IMR-90 (cell line): ENCODE results near the gene SPG11. TPM values are rescaled to one million over a fixed set of nuclear protein-coding genes. Genes with fewer than 3 reads are reported as not detected.

Source experiments
- ATAC-seq: fragments of 200-7000 bp; cut with Tn5 transposase; 2 replicates; pipeline ENCODE4 v1.9.1; 2020; ENCODE audit warnings: low read depth, mild to moderate bottlenecking, moderate library complexity
- BruUV-seq: library from RNA; stranded (reverse); fragments of 400-500 nt; replicated peaks from 2 replicates; lab custom pipeline; 2021; lab: Mats Ljungman, UMichigan
- CTCF ChIA-PET: fragments of 300-600 bp; formaldehyde crosslinking; extraction: SDS; loops from one replicate; lab custom pipeline; 2021; ENCODE audit warnings: antibody characterized with exemption; lab: Yijun Ruan, JAX
- POLR2A ChIA-PET: fragments of 300-600 bp; sonication (Branson Sonifier 250); formaldehyde crosslinking; loops from one replicate; lab custom pipeline; 2022; ENCODE audit warnings: antibody characterized with exemption; ENCODE audit not compliant: unreplicated experiment; lab: Charles Lee
- DNase-seq: peaks from one replicate; pipeline ENCODE4 v3.0.0; 2013
- H2AFZ ChIP-seq: replicated peaks from 2 replicates; pipeline ENCODE3; 2013; ENCODE audit warnings: low read length, mild to moderate bottlenecking; ENCODE audit not compliant: poor library complexity
- H2AK5ac ChIP-seq: 2 replicates; pipeline ENCODE4 v1.6.1; 2013; ENCODE audit warnings: low read depth, low read length, inconsistent platforms
- H2AK9ac ChIP-seq: replicated peaks from 2 replicates; pipeline ENCODE3; 2013; ENCODE audit warnings: mild to moderate bottlenecking, low read depth, low read length, moderate library complexity; ENCODE audit not compliant: poor library complexity
- H2BK120ac ChIP-seq: 2 replicates; pipeline ENCODE4 v1.6.1; 2013; ENCODE audit warnings: low read depth, low read length, inconsistent platforms
- H2BK15ac ChIP-seq: 3 replicates; pipeline ENCODE4 v1.6.1; 2013; ENCODE audit warnings: low read depth, low read length, inconsistent platforms
- H2BK20ac ChIP-seq: 2 replicates; pipeline ENCODE4 v1.6.1; 2013; ENCODE audit warnings: low read depth, mild to moderate bottlenecking, inconsistent platforms, low read length, moderate library complexity
- H2BK5ac ChIP-seq: 2 replicates; pipeline ENCODE4 v1.6.1; 2013; ENCODE audit warnings: mild to moderate bottlenecking, low read depth, low read length, inconsistent platforms; ENCODE audit not compliant: poor library complexity, severe bottlenecking
- H3K14ac ChIP-seq: replicated peaks from 2 replicates; pipeline ENCODE4 v1.6.1; 2013; ENCODE audit warnings: low read depth, low read length, inconsistent platforms
- H3K18ac ChIP-seq: 2 replicates; pipeline ENCODE4 v1.6.1; 2013; ENCODE audit warnings: low read depth, low read length, control low read depth
- H3K23ac ChIP-seq: 2 replicates; pipeline ENCODE4 v1.6.1; 2013; ENCODE audit warnings: low read depth, low read length, inconsistent platforms
- H3K27ac ChIP-seq: 2 replicates; pipeline ENCODE4 v1.5.1; 2013; ENCODE audit warnings: mild to moderate bottlenecking, control low read depth, low read length; ENCODE audit not compliant: insufficient read depth
- H3K27me3 ChIP-seq: 2 replicates; pipeline ENCODE4 v1.6.1; 2013; ENCODE audit warnings: low read length; ENCODE audit not compliant: control insufficient read depth, insufficient read depth
- H3K36me3 ChIP-seq: 2 replicates; pipeline ENCODE4 v1.6.1; 2013; ENCODE audit warnings: low read length, mixed read lengths; ENCODE audit not compliant: control insufficient read depth, insufficient read depth
- H3K4ac ChIP-seq: 2 replicates; pipeline ENCODE4 v1.6.1; 2013; ENCODE audit warnings: low read depth, low read length, inconsistent platforms
- H3K4me1 ChIP-seq: 2 replicates; pipeline ENCODE4 v1.6.1; 2013; ENCODE audit warnings: low read length, mixed read lengths; ENCODE audit not compliant: control insufficient read depth, insufficient read depth
- H3K4me2 ChIP-seq: 2 replicates; pipeline ENCODE4 v1.6.1; 2013; ENCODE audit warnings: low read depth, mild to moderate bottlenecking, control low read depth, low read length, moderate library complexity
- H3K4me3 ChIP-seq: 2 replicates; pipeline ENCODE4 v1.5.1; 2013; ENCODE audit warnings: low read depth, mild to moderate bottlenecking, control low read depth, low read length, moderate library complexity; ENCODE audit not compliant: insufficient read depth
- H3K56ac ChIP-seq: 2 replicates; pipeline ENCODE4 v1.6.1; 2013; ENCODE audit warnings: low read length, inconsistent platforms; ENCODE audit not compliant: insufficient read depth; ENCODE audit errors: extremely low read depth
- H3K79me1 ChIP-seq, 2 experiments: 2 replicates each; pipeline ENCODE4 v1.6.1; 2013; ENCODE audit warnings: low read length in 2 of 2, inconsistent platforms in 1 of 2, low read depth in 1 of 2
- H3K9ac ChIP-seq: 2 replicates; pipeline ENCODE4 v1.6.1; 2013; ENCODE audit warnings: low read depth, low read length, control low read depth
- H3K9me1 ChIP-seq: 2 replicates; pipeline ENCODE4 v1.6.1; 2013; ENCODE audit warnings: low read length, inconsistent platforms; ENCODE audit not compliant: insufficient read depth
- H3K9me3 ChIP-seq: 2 replicates; pipeline ENCODE4 v1.6.1; 2013; ENCODE audit warnings: low read length; ENCODE audit not compliant: control insufficient read depth, insufficient read depth
- H4K20me1 ChIP-seq: 2 replicates; pipeline ENCODE4 v1.6.1; 2013; ENCODE audit warnings: low read length, inconsistent platforms; ENCODE audit not compliant: insufficient read depth
- H4K5ac ChIP-seq: 2 replicates; pipeline ENCODE4 v1.6.1; 2013; ENCODE audit warnings: mild to moderate bottlenecking, low read depth, low read length, control low read depth
- H4K8ac ChIP-seq, 2 experiments: 2 replicates each; pipeline ENCODE4 v1.6.1; 2013; ENCODE audit warnings: low read depth in 2 of 2, low read length in 2 of 2, control low read depth in 1 of 2, inconsistent platforms in 1 of 2
- H4K91ac ChIP-seq: 2 replicates; pipeline ENCODE4 v1.6.1; 2013; ENCODE audit warnings: low read depth, low read length, inconsistent platforms; ENCODE audit not compliant: insufficient read depth
- MAZ ChIP-seq: IDR thresholded peaks from 2 replicates; pipeline ENCODE4 v1.6.1; 2012; ENCODE audit warnings: low read depth, mild to moderate bottlenecking, low read length, improper control_type of control experiment, moderate library complexity, borderline replicate concordance
- RAD21 ChIP-seq: IDR thresholded peaks from 2 replicates; pipeline ENCODE4 v1.6.1; 2012; ENCODE audit warnings: low read length, improper control_type of control experiment
- RCOR1 ChIP-seq: IDR thresholded peaks from 2 replicates; pipeline ENCODE4 v1.6.1; 2012; ENCODE audit warnings: mild to moderate bottlenecking, low read length, improper control_type of control experiment; ENCODE audit not compliant: insufficient replicate concordance
- WGBS, 2 experiments: methylation state at CpG; one replicate each; pipeline versions ENCODE4 v1.1.5 to v1.1.7; 2013; ENCODE audit warnings: missing lambda C conversion rate in 2 of 2; ENCODE audit not compliant: insufficient read length in 1 of 2; ENCODE audit errors: extremely low coverage in 2 of 2; 5-methylcytosine and 5-hydroxymethylcytosine counted together
- dilution Hi-C: fragments of 300-500 bp; cut with HindIII; formaldehyde crosslinking; loops from one replicate; pipeline ENCODE4 v1.14.3; 2018; ENCODE audit warnings: low sequenced_read_pairs; ENCODE audit not compliant: unreplicated experiment
- in situ Hi-C: fragments of 300-500 bp; cut with MboI; formaldehyde crosslinking; loops from 3 replicates; pipeline ENCODE4 v1.14.3; 2019; ENCODE audit warnings: low sequenced_read_pairs, inconsistent platforms, mixed read lengths
- intact Hi-C: fragments of 100-400 bp; cut with micrococcal nuclease; formaldehyde crosslinking; loops from 2 replicates; pipeline ENCODE4 v1.10.0; 2022
- polyA plus RNA-seq, 3 experiments: library from polyadenylated mRNA; depleted of rRNA; stranded (reverse); fragments of >200 nt; gene quantifications; 2 replicates each; pipeline ENCODE4 v1.2.3, GENCODE V29; 2012; ENCODE audit warnings: low replicate concordance in 1 of 3
- total RNA-seq: library from RNA; depleted of rRNA; stranded (reverse); fragments of >200 nt; gene quantifications from 2 replicates; pipeline ENCODE4 v1.2.3, GENCODE V29; 2012
- TF ChIP-seq, protein P1 (sequence below): fragments of 150-350 bp; IDR thresholded peaks from 2 replicates; pipeline ENCODE4 v1.6.1; 2016; ENCODE audit warnings: low read depth, mild to moderate bottlenecking, low read length, moderate library complexity, borderline replicate concordance

The SPG11 gene
- total and polyA plus RNA-seq, 2 of the 4 experiments (the other 2 are of a cell fraction) = 30.8 to 32.6 TPM

GRCh38 chr15:44550734-44551133 is 112.7 kb downstream of the SPG11 start:
- no peak overlapping the region for H3K23ac ChIP-seq
- POLR2A ChIA-PET = no interaction called here
- H2AK5ac ChIP-seq = no peak overlapping the region
- ATAC-seq = no peak
- no peak overlapping the region for H4K8ac ChIP-seq
- no peak overlapping the region for H4K91ac ChIP-seq
- H4K20me1 ChIP-seq = peaks cover 39% of the 10 kb centered on the region
- no peak for DNase-seq
- no peak overlapping the region for H3K4me3 ChIP-seq
- 100% methylated on average over 1 of the region's 4 CpGs; no CpG with 5 or more reads in 1 of the 2 experiments for WGBS, 2 experiments
- H3K36me3 ChIP-seq = peaks cover 21% of the 10 kb centered on the region
- no peak overlapping the region for H3K4ac ChIP-seq
- no peak overlapping the region for H3K14ac ChIP-seq
- no peak overlapping the region for H3K27ac ChIP-seq
- no peak for TF ChIP-seq MAZ
- TF ChIP-seq RCOR1 = no peak
- TF ChIP-seq RAD21 = no peak
- TF ChIP-seq, protein P1, sequence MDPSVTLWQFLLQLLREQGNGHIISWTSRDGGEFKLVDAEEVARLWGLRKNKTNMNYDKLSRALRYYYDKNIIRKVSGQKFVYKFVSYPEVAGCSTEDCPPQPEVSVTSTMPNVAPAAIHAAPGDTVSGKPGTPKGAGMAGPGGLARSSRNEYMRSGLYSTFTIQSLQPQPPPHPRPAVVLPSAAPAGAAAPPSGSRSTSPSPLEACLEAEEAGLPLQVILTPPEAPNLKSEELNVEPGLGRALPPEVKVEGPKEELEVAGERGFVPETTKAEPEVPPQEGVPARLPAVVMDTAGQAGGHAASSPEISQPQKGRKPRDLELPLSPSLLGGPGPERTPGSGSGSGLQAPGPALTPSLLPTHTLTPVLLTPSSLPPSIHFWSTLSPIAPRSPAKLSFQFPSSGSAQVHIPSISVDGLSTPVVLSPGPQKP = no peak
- H2BK15ac ChIP-seq = no peak overlapping the region
- H3K18ac ChIP-seq = no peak overlapping the region
- H3K56ac ChIP-seq = no peak overlapping the region
- no peak overlapping the region for H2BK20ac ChIP-seq
- intact Hi-C loops (no loop called here), in situ Hi-C loops (no loop called here), dilution Hi-C loops (no loop called here)
- no peak overlapping the region for H3K9ac ChIP-seq
- no peak overlapping the region for H2AFZ ChIP-seq
- H2BK5ac ChIP-seq = no peak overlapping the region
- H3K4me1 ChIP-seq = peaks cover 2% of the 10 kb centered on the region
- no peaks in the 10 kb centered on the region for H3K9me1 ChIP-seq
- no peak overlapping the region for H2AK9ac ChIP-seq
- no peak overlapping the region for H3K4me2 ChIP-seq
- peaks cover 23 to 61% of the 10 kb centered on the region in 2 experiments for H3K79me1 ChIP-seq
- no TSS peak for BruUV-seq
- no peak overlapping the region for H2BK120ac ChIP-seq
- CTCF ChIA-PET = no interaction called here
- no peaks in the 10 kb centered on the region for H3K27me3 ChIP-seq
- H3K9me3 ChIP-seq = no peaks in the 10 kb centered on the region
- H4K5ac ChIP-seq = no peak overlapping the region
